Activated naive CD4-positive, alpha-beta T cell treated with anti-CD3 and anti-CD28 coated beads, Interleukin-2, amount 50 U/mL, for 24 hours (primary cell): Measurements from ENCODE around the gene STRA6.

ENCODE experiments used
- H3K27ac Mint-ChIP-seq: one replicate; pipeline ENCODE4 v1.8.0; 2021; ENCODE audit warnings: mild to moderate bottlenecking, mixed read lengths
- H3K27me3 Mint-ChIP-seq: one replicate; pipeline ENCODE4 v1.8.0; 2021; ENCODE audit warnings: mixed read lengths
- H3K36me3 Mint-ChIP-seq: one replicate; pipeline ENCODE4 v1.8.0; 2021; ENCODE audit warnings: mixed read lengths
- H3K4me1 Mint-ChIP-seq: one replicate; pipeline ENCODE4 v1.8.0; 2021; ENCODE audit warnings: mixed read lengths
- H3K4me3 Mint-ChIP-seq: one replicate; pipeline ENCODE4 v1.8.0; 2021; ENCODE audit warnings: mild to moderate bottlenecking, mixed read lengths
- H3K9me3 Mint-ChIP-seq: one replicate; pipeline ENCODE4 v1.8.0; 2021; ENCODE audit warnings: mixed read lengths

The STRA6 gene

GRCh38 chr15:74233851-74234597, 31.4 kb upstream of the STRA6 start:
- H3K9me3 Mint-ChIP-seq: no peaks in the 10 kb centered on the region
- no peak overlapping the region for H3K27ac Mint-ChIP-seq
- H3K36me3 Mint-ChIP-seq: no peaks in the 10 kb centered on the region
- no peaks in the 10 kb centered on the region for H3K27me3 Mint-ChIP-seq
- H3K4me1 Mint-ChIP-seq: no peaks in the 10 kb centered on the region
- H3K4me3 Mint-ChIP-seq: no peak overlapping the region

- no peak overlapping the region for H3K27ac Mint-ChIP-seq
- no peaks in the 10 kb centered on the region for H3K4me1 Mint-ChIP-seq
- H3K9me3 Mint-ChIP-seq: no peaks in the 10 kb centered on the region
- no peaks in the 10 kb centered on the region for H3K27me3 Mint-ChIP-seq
- H3K4me3 Mint-ChIP-seq: no peak overlapping the region
- H3K36me3 Mint-ChIP-seq: no peaks in the 10 kb centered on the region
These were observed 30.8 kb upstream of the STRA6 start for GRCh38 chr15:74233373-74233772.

- Mint-ChIP-seq H3K36me3 (no peaks in the 10 kb centered on the region), H3K27me3 (no peaks in the 10 kb centered on the region), H3K27ac (no peak overlapping the region), H3K9me3 (no peaks in the 10 kb centered on the region), H3K4me1 (no peaks in the 10 kb centered on the region), H3K4me3 (no peak overlapping the region)
These were observed 28.9 kb upstream of the STRA6 start for GRCh38 chr15:74231475-74231874.

- no peaks in the 10 kb centered on the region for H3K9me3 Mint-ChIP-seq
- H3K4me3 Mint-ChIP-seq: no peak overlapping the region
- H3K4me1 Mint-ChIP-seq: peaks cover under 1% of the 10 kb centered on the region
- H3K27me3 Mint-ChIP-seq: no peaks in the 10 kb centered on the region
- no peaks in the 10 kb centered on the region for H3K36me3 Mint-ChIP-seq
- H3K27ac Mint-ChIP-seq: no peak overlapping the region
These were observed 27.1 kb upstream of the STRA6 start for GRCh38 chr15:74229686-74230085.

GRCh38 chr15:74228723-74229081, 26.1 kb upstream of the STRA6 start:
- Mint-ChIP-seq H3K9me3 (no peaks in the 10 kb centered on the region), H3K4me1 (peaks cover 8% of the 10 kb centered on the region), H3K27me3 (no peaks in the 10 kb centered on the region), H3K4me3 (no peak overlapping the region), H3K27ac (no peak overlapping the region), H3K36me3 (no peaks in the 10 kb centered on the region)

- no peaks in the 10 kb centered on the region for H3K36me3 Mint-ChIP-seq
- H3K4me1 Mint-ChIP-seq: peaks cover 14% of the 10 kb centered on the region
- H3K9me3 Mint-ChIP-seq: no peaks in the 10 kb centered on the region
- no peaks in the 10 kb centered on the region for H3K27me3 Mint-ChIP-seq
- no peak overlapping the region for H3K4me3 Mint-ChIP-seq
- no peak overlapping the region for H3K27ac Mint-ChIP-seq
These were observed 25.6 kb upstream of the STRA6 start for GRCh38 chr15:74227968-74228722.

- peaks cover 2% of the 10 kb centered on the region for H3K27me3 Mint-ChIP-seq
- H3K36me3 Mint-ChIP-seq: no peaks in the 10 kb centered on the region
- no peak overlapping the region for H3K27ac Mint-ChIP-seq
- H3K4me3 Mint-ChIP-seq: no peak overlapping the region
- H3K4me1 Mint-ChIP-seq: peaks cover 17% of the 10 kb centered on the region
- H3K9me3 Mint-ChIP-seq: no peaks in the 10 kb centered on the region
These were observed 24.4 kb upstream of the STRA6 start for GRCh38 chr15:74226761-74227540.

GRCh38 chr15:74225928-74226327, 23.3 kb upstream of the STRA6 start:
- H3K4me3 Mint-ChIP-seq: no peak overlapping the region
- H3K4me1 Mint-ChIP-seq: peaks cover 17% of the 10 kb centered on the region
- H3K36me3 Mint-ChIP-seq: no peaks in the 10 kb centered on the region
- H3K27ac Mint-ChIP-seq: no peak overlapping the region
- peaks cover 2% of the 10 kb centered on the region for H3K27me3 Mint-ChIP-seq
- no peaks in the 10 kb centered on the region for H3K9me3 Mint-ChIP-seq

GRCh38 chr15:74222240-74223119, 19.9 kb upstream of the STRA6 start:
- H3K9me3 Mint-ChIP-seq: no peaks in the 10 kb centered on the region

GRCh38 chr15:74221399-74222239, 19.0 kb upstream of the STRA6 start:
- H3K9me3 Mint-ChIP-seq: no peaks in the 10 kb centered on the region
- H3K36me3 Mint-ChIP-seq: no peaks in the 10 kb centered on the region
- H3K27me3 Mint-ChIP-seq: peaks cover 4% of the 10 kb centered on the region
- no peak overlapping the region for H3K27ac Mint-ChIP-seq
- no peak overlapping the region for H3K4me3 Mint-ChIP-seq
- peaks cover 17% of the 10 kb centered on the region for H3K4me1 Mint-ChIP-seq

More at GRCh38 chr15:74222240-74223119, 19.9 kb upstream of the STRA6 start:
- peaks cover 17% of the 10 kb centered on the region for H3K4me1 Mint-ChIP-seq
- H3K27me3 Mint-ChIP-seq: peaks cover 4% of the 10 kb centered on the region
- H3K4me3 Mint-ChIP-seq: no peak overlapping the region
- H3K27ac Mint-ChIP-seq: no peak overlapping the region
- H3K36me3 Mint-ChIP-seq: no peaks in the 10 kb centered on the region

GRCh38 chr15:74220475-74221248, 18.1 kb upstream of the STRA6 start:
- Mint-ChIP-seq H3K4me1 (peaks cover 17% of the 10 kb centered on the region), H3K4me3 (no peak overlapping the region), H3K36me3 (no peaks in the 10 kb centered on the region), H3K9me3 (no peaks in the 10 kb centered on the region), H3K27ac (no peak overlapping the region), H3K27me3 (peaks cover 6% of the 10 kb centered on the region)

- Mint-ChIP-seq H3K27me3 (peaks cover 7% of the 10 kb centered on the region), H3K27ac (no peak overlapping the region), H3K4me1 (peaks cover 3% of the 10 kb centered on the region), H3K36me3 (no peaks in the 10 kb centered on the region), H3K4me3 (no peak overlapping the region), H3K9me3 (no peaks in the 10 kb centered on the region)
These were observed 15.6 kb upstream of the STRA6 start for GRCh38 chr15:74217907-74218885.

GRCh38 chr15:74216949-74217348, 14.4 kb upstream of the STRA6 start:
- Mint-ChIP-seq H3K4me3 (no peak overlapping the region), H3K27ac (no peak overlapping the region), H3K9me3 (no peaks in the 10 kb centered on the region), H3K4me1 (no peaks in the 10 kb centered on the region), H3K27me3 (peaks cover 6% of the 10 kb centered on the region), H3K36me3 (no peaks in the 10 kb centered on the region)
